Lung (tissue), 12 donors: Measurements from ENCODE around the gene CCNI2. TPM values are rescaled to one million over a fixed set of nuclear protein-coding genes. Genes with fewer than 3 reads are reported as not detected.

ENCODE experiments used
- ATAC-seq: fragments of 200-7000 bp; cut with Tn5 transposase; one replicate; pipeline ENCODE4 v1.9.1; 2020; ENCODE audit warnings: moderate number of reproducible peaks; ENCODE audit not compliant: insufficient read depth, low FRiP score
- DNase-seq, 3 donors: peaks; one replicate each; pipeline ENCODE4 v3.0.0-alpha.2; 2013 to 2017
- H3K27ac ChIP-seq, 2 donors: one replicate each; pipeline ENCODE4 v1.5.1; 2013; ENCODE audit warnings: mild to moderate bottlenecking in 2 of 2, moderate library complexity in 2 of 2, control low read depth in 1 of 2, inconsistent platforms in 1 of 2, low read depth in 1 of 2, low read length in 1 of 2
- H3K27me3 ChIP-seq, 3 donors: one replicate each; pipeline ENCODE4 v1.5.1; 2013; ENCODE audit warnings: low read length in 2 of 3; ENCODE audit not compliant: control insufficient read depth in 3 of 3, insufficient read depth in 3 of 3
- H3K36me3 ChIP-seq, 4 donors: one replicate each; pipeline ENCODE4 v1.5.1; 2013; ENCODE audit warnings: low read length in 4 of 4, mild to moderate bottlenecking in 1 of 4, moderate library complexity in 1 of 4; ENCODE audit not compliant: control insufficient read depth in 4 of 4, insufficient read depth in 4 of 4
- H3K4me1 ChIP-seq, 5 donors: one replicate each; pipeline ENCODE4 v1.5.1; 2013; ENCODE audit warnings: low read length in 5 of 5, mild to moderate bottlenecking in 2 of 5, moderate library complexity in 1 of 5; ENCODE audit not compliant: control insufficient read depth in 5 of 5, insufficient read depth in 5 of 5
- H3K4me3 ChIP-seq: one replicate; pipeline ENCODE4 v1.5.1; 2013; ENCODE audit warnings: mild to moderate bottlenecking, control low read depth, moderate library complexity
- H3K9ac ChIP-seq, 2 donors: one replicate each; pipeline ENCODE4 v1.5.1; 2013; ENCODE audit warnings: low read length in 2 of 2, control low read depth in 1 of 2; ENCODE audit not compliant: insufficient read depth in 1 of 2
- H3K9me3 ChIP-seq, 4 donors: one replicate each; pipeline ENCODE4 v1.5.1; 2013; ENCODE audit warnings: low read length in 3 of 4, mild to moderate bottlenecking in 1 of 4, moderate library complexity in 1 of 4; ENCODE audit not compliant: control insufficient read depth in 4 of 4, insufficient read depth in 3 of 4
- WGBS, 2 donors: extraction: QIAGEN DNeasy Blood & Tissue Kit; methylation state at CpG; one replicate each; pipeline ENCODE4 v1.1.7; 2013; 5-methylcytosine and 5-hydroxymethylcytosine counted together
- polyA plus RNA-seq, 2 donors: library from polyadenylated mRNA; stranded (reverse); fragments of 200-250 nt; gene quantifications; one replicate each; pipeline ENCODE4 v1.2.1, GENCODE V29; 2013
- total RNA-seq, 2 donors: library from RNA; depleted of rRNA in 1 of 2; stranded (reverse); fragments of >200 nt in 1 of 2; gene quantifications; one replicate each; pipeline ENCODE4 v1.2.1, GENCODE V29; 2014 to 2021
- TF ChIP-seq, protein P1 (sequence below): IDR thresholded peaks from 2 replicates; pipeline ENCODE4 v1.5.1; 2012; ENCODE audit warnings: mild to moderate bottlenecking; ENCODE audit errors: control extremely low read depth, extremely low read depth
- donor health status: control.
- donor health status: control.
- donor health status: Bipolar disorder and iron deficiency.
- donor health status: healthy.
- donor health status: DM: yes; HTN: yes; CAD: no.

CCNI2 gene
- total and polyA plus RNA-seq, 4 donors = 0.55 to 0.88 (median 0.67) TPM

DNA sequence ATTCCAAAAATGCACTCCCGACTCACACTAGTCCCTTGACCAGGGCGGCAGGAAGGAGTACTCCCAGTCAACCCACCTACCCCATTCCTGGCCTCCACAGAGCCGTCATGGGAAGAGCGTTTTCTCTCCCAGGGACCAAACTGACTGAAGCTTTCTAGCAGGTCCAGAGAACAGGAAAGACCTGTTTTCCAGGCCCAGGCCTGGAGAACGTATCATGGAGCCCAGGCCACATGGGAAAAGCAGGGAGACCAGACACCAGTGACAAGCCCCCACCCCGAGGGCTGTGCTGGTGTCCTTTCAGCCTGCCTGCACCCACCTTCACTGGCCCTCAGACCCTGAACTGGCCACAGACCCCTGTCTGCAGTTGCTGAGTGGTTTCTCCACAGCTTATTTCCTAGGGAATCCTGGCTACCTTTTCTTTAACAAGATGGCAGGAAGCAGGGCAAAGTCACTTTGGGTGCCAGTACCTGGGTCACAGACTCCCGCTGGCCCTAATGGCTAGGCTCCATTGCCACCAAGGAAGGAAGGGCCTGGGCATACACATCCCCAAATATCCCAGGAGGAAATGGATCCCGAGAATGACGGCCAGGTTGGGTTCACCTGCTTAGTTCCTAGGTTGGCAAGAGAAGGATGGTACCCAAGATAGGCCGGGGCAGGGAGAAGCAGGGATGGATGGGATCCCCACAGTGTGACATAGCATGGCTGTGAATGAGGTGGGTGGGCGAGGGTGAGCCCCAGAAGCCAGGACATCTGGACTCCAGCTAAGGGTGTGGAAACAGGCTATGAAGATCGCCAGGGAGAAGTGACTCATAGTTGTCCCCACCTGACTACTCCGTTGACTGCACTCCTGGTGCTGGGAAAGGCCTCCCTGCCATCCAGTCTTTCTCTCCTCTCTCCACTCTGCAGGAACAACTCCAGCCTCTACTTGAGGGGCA is 12.2 kb downstream of the CCNI2 start:
- DNase-seq = peak in 1 of 3 donors; percentile 43
- Histone ChIP-seq H3K9ac (no peak overlapping the region), H3K27ac (no peak overlapping the region), H3K4me3 (no peak overlapping the region), H3K9me3 (no peaks in the 10 kb centered on the region), H3K27me3 (no peaks in the 10 kb centered on the region), H3K36me3 (peaks cover 3 to 43% (median 23%) of the 10 kb centered on the region in 4 donors), H3K4me1 (no peaks in the 10 kb centered on the region)
- 92 to 94% methylated on average over 13 of the region's 13 CpGs for WGBS, 2 donors
- ATAC-seq = no peak
- TF ChIP-seq, protein P1, sequence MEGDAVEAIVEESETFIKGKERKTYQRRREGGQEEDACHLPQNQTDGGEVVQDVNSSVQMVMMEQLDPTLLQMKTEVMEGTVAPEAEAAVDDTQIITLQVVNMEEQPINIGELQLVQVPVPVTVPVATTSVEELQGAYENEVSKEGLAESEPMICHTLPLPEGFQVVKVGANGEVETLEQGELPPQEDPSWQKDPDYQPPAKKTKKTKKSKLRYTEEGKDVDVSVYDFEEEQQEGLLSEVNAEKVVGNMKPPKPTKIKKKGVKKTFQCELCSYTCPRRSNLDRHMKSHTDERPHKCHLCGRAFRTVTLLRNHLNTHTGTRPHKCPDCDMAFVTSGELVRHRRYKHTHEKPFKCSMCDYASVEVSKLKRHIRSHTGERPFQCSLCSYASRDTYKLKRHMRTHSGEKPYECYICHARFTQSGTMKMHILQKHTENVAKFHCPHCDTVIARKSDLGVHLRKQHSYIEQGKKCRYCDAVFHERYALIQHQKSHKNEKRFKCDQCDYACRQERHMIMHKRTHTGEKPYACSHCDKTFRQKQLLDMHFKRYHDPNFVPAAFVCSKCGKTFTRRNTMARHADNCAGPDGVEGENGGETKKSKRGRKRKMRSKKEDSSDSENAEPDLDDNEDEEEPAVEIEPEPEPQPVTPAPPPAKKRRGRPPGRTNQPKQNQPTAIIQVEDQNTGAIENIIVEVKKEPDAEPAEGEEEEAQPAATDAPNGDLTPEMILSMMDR = no peak

DNA sequence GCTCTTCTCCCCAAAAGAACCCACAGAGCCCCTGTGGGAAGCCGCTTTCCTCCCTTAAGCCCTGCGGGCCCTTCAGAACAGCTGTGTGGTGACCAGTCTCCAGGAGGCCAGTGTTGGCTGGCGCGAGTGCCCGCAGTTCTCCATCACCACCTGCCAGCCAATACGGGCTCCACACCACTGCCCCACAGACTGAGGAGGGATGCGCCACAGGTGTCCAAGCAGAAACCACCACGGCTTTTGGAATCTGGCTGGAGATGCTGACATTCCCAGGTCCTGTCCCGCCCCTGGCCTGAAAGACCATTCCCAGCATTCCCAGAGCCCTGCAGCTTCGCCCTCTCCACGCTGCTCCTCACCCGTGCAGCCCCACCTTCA is 12.8 kb downstream of the CCNI2 start:
- H3K27ac ChIP-seq = no peak overlapping the region
- no peak for DNase-seq
- H3K36me3 ChIP-seq = peaks cover 3 to 48% (median 26%) of the 10 kb centered on the region in 4 donors

DNA sequence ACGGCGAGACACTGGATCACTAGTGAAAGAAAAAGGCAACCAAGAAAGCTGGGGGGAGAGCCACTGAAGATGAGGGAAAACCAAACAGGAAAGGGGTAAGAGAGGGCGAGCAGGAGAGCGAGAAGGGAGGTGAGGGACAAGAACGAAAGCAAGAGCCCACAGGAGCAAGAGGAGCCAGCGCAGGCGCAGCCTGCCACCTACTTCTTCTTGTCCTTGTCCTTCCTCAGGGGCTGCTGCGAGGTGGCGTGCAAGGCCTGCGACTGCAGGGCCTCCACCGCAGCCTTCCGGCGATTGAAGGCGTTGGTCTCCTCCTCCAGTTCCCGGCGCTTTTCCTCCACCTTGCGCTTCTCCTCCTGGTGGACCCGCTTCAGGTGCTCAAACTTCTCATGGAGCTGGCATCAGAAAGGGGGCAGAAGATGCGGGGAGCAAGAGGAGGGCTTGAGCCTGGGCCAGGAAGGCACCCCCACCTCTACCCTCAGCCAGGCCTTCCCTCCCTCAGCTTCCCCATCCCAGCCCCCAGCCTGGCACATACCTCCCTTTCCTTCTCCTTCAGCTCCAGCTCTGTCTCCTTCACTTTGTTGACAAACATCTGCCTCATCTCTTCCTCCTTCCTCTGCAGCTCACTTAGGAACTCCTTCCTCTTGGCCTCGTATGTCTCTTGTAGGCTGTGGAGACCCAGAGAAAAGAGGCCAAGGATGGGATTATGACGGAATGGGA is 13.5 kb downstream of the CCNI2 start:
- Histone ChIP-seq H3K27ac (no peak overlapping the region), H3K4me1 (no peaks in the 10 kb centered on the region), H3K36me3 (peaks cover 3 to 48% (median 29%) of the 10 kb centered on the region in 4 donors), H3K9ac (no peak overlapping the region), H3K9me3 (no peaks in the 10 kb centered on the region), H3K27me3 (no peaks in the 10 kb centered on the region), H3K4me3 (no peak overlapping the region)
- 95 to 96% methylated on average over 21 of the region's 21 CpGs for WGBS, 2 donors
- DNase-seq (no peak), ATAC-seq (no peak)
- TF ChIP-seq, protein P1 = no peak

More for the DNA sequence above, 12.8 kb downstream of the CCNI2 start:
- no peaks in the 10 kb centered on the region for H3K4me1 ChIP-seq
- TF ChIP-seq, protein P1 = no peak
- WGBS, 2 donors = 96 to 97% methylated on average over 12 of the region's 12 CpGs
- no peak overlapping the region for H3K4me3 ChIP-seq
- no peak for ATAC-seq
- no peaks in the 10 kb centered on the region for H3K27me3 ChIP-seq
- no peak overlapping the region for H3K9ac ChIP-seq
- no peaks in the 10 kb centered on the region for H3K9me3 ChIP-seq
